WTC11 (cell line): Measurements from ENCODE around the gene EYA2. TPM values are rescaled to one million over a fixed set of nuclear protein-coding genes. Genes with fewer than 3 reads are reported as not detected.

Source experiments
- ATAC-seq: fragments of 200-7000 bp; cut with Tn5 transposase; 2 replicates; pipeline ENCODE4 v1.10.0; 2021; ENCODE audit warnings: mild to moderate bottlenecking, moderate library complexity
- CTCF ChIA-PET: fragments of 300-600 bp; sonication (Branson Sonifier 250); formaldehyde crosslinking; loops from one replicate; lab custom pipeline; 2021; ENCODE audit warnings: antibody characterized with exemption; lab: Charles Lee
- POLR2A ChIA-PET: fragments of 350-600 bp; sonication (Branson Sonifier 250); formaldehyde crosslinking; loops from one replicate; lab custom pipeline; 2021; ENCODE audit warnings: antibody characterized with exemption; lab: Charles Lee
- DNase-seq: peaks from one replicate; pipeline ENCODE4 v3.0.0; 2021; ENCODE audit warnings: low spot score
- H3K27ac Mint-ChIP-seq: 2 replicates; pipeline ENCODE4 v1.8.0; 2021; ENCODE audit warnings: mixed read lengths
- H3K27me3 Mint-ChIP-seq: 2 replicates; pipeline ENCODE4 v1.8.0; 2021; ENCODE audit warnings: low read depth, mild to moderate bottlenecking, moderate library complexity, mixed read lengths
- H3K36me3 Mint-ChIP-seq: 2 replicates; pipeline ENCODE4 v1.8.0; 2021; ENCODE audit warnings: mixed read lengths
- H3K4me1 Mint-ChIP-seq: 2 replicates; pipeline ENCODE4 v1.8.0; 2022; ENCODE audit warnings: mixed read lengths
- H3K4me3 Mint-ChIP-seq: 2 replicates; pipeline ENCODE4 v1.8.0; 2021; ENCODE audit warnings: mild to moderate bottlenecking, moderate library complexity, mixed read lengths
- H3K9me3 Mint-ChIP-seq: 2 replicates; pipeline ENCODE4 v1.8.0; 2021; ENCODE audit warnings: mixed read lengths
- CTCF ChIP-seq: fragments of 200-600 bp; IDR thresholded peaks from 2 replicates; pipeline ENCODE4 v1.8.0; 2022; ENCODE audit warnings: antibody characterized with exemption
- E2F1 ChIP-seq: sonication (generic); formaldehyde crosslinking; IDR thresholded peaks from 2 replicates; pipeline ENCODE4 v1.8.0; 2022; ENCODE audit warnings: mild to moderate bottlenecking, missing genetic modification reagents
- ESRRA ChIP-seq: sonication (generic); formaldehyde crosslinking; IDR thresholded peaks from 2 replicates; pipeline ENCODE4 v1.8.1; 2022; ENCODE audit warnings: mild to moderate bottlenecking, missing genetic modification reagents, borderline replicate concordance
- ETV6 ChIP-seq: sonication (generic); formaldehyde crosslinking; IDR thresholded peaks from 2 replicates; pipeline ENCODE4 v1.8.1; 2022; ENCODE audit warnings: mild to moderate bottlenecking, missing genetic modification reagents
- FOXP1 ChIP-seq: sonication (generic); formaldehyde crosslinking; IDR thresholded peaks from 2 replicates; pipeline ENCODE4 v1.8.0; 2022; ENCODE audit warnings: missing genetic modification reagents, mild to moderate bottlenecking, moderate library complexity, borderline replicate concordance
- JUN ChIP-seq: sonication (generic); formaldehyde crosslinking; IDR thresholded peaks from 2 replicates; pipeline ENCODE4 v1.8.0; 2023; ENCODE audit warnings: mild to moderate bottlenecking, missing genetic modification reagents
- MLX ChIP-seq: sonication (generic); formaldehyde crosslinking; IDR thresholded peaks from 2 replicates; pipeline ENCODE4 v1.8.1; 2023; ENCODE audit warnings: mild to moderate bottlenecking, missing genetic modification reagents, moderate library complexity
- RELA ChIP-seq: sonication (generic); formaldehyde crosslinking; IDR thresholded peaks from 2 replicates; pipeline ENCODE4 v1.8.1; 2022; ENCODE audit warnings: missing genetic modification reagents, mild to moderate bottlenecking, borderline replicate concordance
- RORB ChIP-seq: fragments of 250-450 bp; sonication (Bioruptor Pico); IDR thresholded peaks from 2 replicates; pipeline ENCODE4 v1.9.0; 2021; ENCODE audit warnings: mild to moderate bottlenecking
- TCF7 ChIP-seq: sonication (generic); formaldehyde crosslinking; IDR thresholded peaks from 2 replicates; pipeline ENCODE4 v1.8.0; 2022; ENCODE audit warnings: mild to moderate bottlenecking, low read depth, missing genetic modification reagents, moderate library complexity
- TEAD1 ChIP-seq: sonication (generic); formaldehyde crosslinking; IDR thresholded peaks from 2 replicates; pipeline ENCODE4 v1.8.0; 2022; ENCODE audit warnings: mild to moderate bottlenecking, missing genetic modification reagents
- USF1 ChIP-seq: sonication (generic); formaldehyde crosslinking; IDR thresholded peaks from 2 replicates; pipeline ENCODE4 v1.8.0; 2022; ENCODE audit warnings: mild to moderate bottlenecking, missing genetic modification reagents
- USF2 ChIP-seq: sonication (generic); formaldehyde crosslinking; IDR thresholded peaks from 2 replicates; pipeline ENCODE4 v1.8.1; 2023; ENCODE audit warnings: mild to moderate bottlenecking, missing genetic modification reagents, moderate library complexity
- ZBTB21 ChIP-seq: sonication (generic); formaldehyde crosslinking; IDR thresholded peaks from 2 replicates; pipeline ENCODE4 v1.8.1; 2023; ENCODE audit warnings: mild to moderate bottlenecking, missing genetic modification reagents, borderline replicate concordance
- ZNF138 ChIP-seq: sonication (generic); formaldehyde crosslinking; conservative IDR thresholded peaks from 2 replicates; pipeline ENCODE4 v1.8.1; 2022; ENCODE audit warnings: mild to moderate bottlenecking, moderate library complexity, missing genetic modification reagents
- total RNA-seq: library from RNA; stranded (reverse); gene quantifications from 3 replicates; pipeline ENCODE4 v1.2.3, GENCODE V29; 2021

Gene EYA2
- total RNA-seq, 1 experiment from 2014 or later = 1.5 TPM

GRCh38 chr20:47013606-47014005 lies 119.0 kb downstream of the EYA2 start (continued):
- TF ChIP-seq USF2 (CRISPR knock-in tag) (no peak), ZBTB21 (CRISPR knock-in tag) (no peak), TEAD1 (no peak), FOXP1 (no peak), ETV6 (CRISPR knock-in tag) (no peak), RORB (no peak), E2F1 (CRISPR knock-in tag) (no peak), ZNF138 (CRISPR knock-in tag) (no peak)
- TF ChIP-seq, all 79 proteins: peak for 0

GRCh38 chr20:47016068-47016664 lies 121.5 kb downstream of the EYA2 start:
- Mint-ChIP-seq H3K27ac (no peak overlapping the region), H3K36me3 (no peaks in the 10 kb centered on the region), H3K27me3 (no peaks in the 10 kb centered on the region), H3K9me3 (no peaks in the 10 kb centered on the region), H3K4me3 (no peak overlapping the region), H3K4me1 (peaks cover 8% of the 10 kb centered on the region)
- no peak for DNase-seq
- POLR2A ChIA-PET = no interaction called here
- no peak for TF ChIP-seq TCF7 (CRISPR knock-in tag)
- CTCF ChIA-PET = interaction anchor here (1.0 kb wide), 1 partner anchor 195 kb away, joined by 3 read pairs; no protein-coding TSS in a partner anchor
- peak; percentile 30; the same call in 1 of the 2 replicates for ATAC-seq

- no peak overlapping the region for H3K4me3 Mint-ChIP-seq
- H3K27ac Mint-ChIP-seq = no peak overlapping the region
- H3K9me3 Mint-ChIP-seq = no peaks in the 10 kb centered on the region
- H3K4me1 Mint-ChIP-seq = peaks cover 8% of the 10 kb centered on the region
- no peaks in the 10 kb centered on the region for H3K27me3 Mint-ChIP-seq
- H3K36me3 Mint-ChIP-seq = no peaks in the 10 kb centered on the region
- POLR2A ChIA-PET = no interaction called here
- DNase-seq (no peak), ATAC-seq (no peak)
- TF ChIP-seq JUN (CRISPR knock-in tag) (no peak), RELA (no peak), ESRRA (CRISPR knock-in tag) (no peak), USF1 (CRISPR knock-in tag) (no peak), MLX (CRISPR knock-in tag) (no peak), CTCF (no peak), TEAD1 (no peak), RORB (no peak)
- CTCF ChIA-PET = interaction anchor here (0.5 to 1.4 kb wide), 2 partner anchors 198 to 1887 kb away, joined by 4 to 5 read pairs; no protein-coding TSS in a partner anchor
Measured at GRCh38 chr20:47018381-47018780, 123.7 kb downstream of the EYA2 start.
